OCI-M1 (cell line): ENCODE measurements around the gene SLC1A7.

ENCODE experiments used
- DNase-seq: peaks from one replicate; lab custom pipeline; 2025; lab: John Stamatoyannopoulos, UW

SLC1A7 gene

DNA sequence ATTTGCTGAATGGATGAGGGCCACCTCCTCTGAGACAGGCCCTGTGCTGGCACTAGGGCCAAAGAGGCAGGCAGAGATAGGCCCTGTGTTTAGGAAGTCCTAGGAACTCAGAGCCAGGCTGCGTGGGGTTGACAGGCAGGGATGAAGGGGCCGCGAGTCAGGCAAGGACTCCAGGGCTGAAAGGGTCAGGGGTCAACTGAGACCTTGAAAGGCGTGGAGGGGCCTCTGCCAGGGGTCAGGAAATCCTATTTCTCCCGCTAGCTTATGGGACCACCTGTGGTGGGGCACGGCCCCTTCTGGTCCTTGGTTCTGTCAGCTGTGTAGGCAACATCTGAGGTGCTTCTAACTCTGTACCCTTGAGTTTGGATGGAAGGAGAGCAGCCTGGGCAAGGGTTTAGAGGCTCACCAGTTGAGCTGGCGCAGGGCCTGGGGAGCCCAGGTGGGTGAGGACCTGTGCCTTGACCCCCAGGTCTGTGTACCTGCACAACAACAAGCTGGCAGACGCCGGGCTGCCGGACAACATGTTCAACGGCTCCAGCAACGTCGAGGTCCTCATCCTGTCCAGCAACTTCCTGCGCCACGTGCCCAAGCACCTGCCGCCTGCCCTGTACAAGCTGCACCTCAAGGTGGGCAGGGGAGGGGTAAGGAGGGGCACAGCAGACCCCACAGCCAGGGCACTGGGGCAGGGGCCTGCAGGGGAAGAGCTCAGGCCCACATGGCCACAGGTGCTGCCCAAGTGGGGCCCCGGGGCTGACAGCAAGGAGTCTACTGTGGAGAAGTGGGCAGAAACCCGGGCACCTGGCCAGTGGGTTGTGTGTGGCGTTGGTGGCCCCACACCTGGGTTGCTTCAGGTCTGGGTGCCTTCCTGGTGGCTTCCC is 65.5 kb downstream of the SLC1A7 start:
- DNase-seq, result no peak

DNA sequence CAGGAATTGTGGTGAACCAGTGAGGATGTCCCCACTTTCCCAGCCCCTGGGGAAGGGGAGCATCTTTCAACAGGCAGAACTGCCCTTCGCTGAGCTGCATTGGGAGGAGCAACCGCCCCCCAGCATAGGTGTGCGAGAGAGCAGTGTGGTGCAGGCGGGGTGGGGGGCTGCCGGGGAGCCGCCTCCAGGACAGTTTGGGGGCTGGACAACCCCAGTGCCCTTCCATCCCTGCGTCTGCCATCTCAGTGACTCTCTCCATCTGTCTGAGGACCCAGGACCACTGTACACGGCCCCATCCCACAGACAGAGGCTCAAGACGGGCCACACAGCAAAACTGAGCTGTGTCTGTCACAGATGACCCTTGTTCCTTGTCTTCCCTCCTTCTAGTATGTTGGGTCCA is 66.3 kb downstream of the SLC1A7 start:
- no peak for DNase-seq

DNA sequence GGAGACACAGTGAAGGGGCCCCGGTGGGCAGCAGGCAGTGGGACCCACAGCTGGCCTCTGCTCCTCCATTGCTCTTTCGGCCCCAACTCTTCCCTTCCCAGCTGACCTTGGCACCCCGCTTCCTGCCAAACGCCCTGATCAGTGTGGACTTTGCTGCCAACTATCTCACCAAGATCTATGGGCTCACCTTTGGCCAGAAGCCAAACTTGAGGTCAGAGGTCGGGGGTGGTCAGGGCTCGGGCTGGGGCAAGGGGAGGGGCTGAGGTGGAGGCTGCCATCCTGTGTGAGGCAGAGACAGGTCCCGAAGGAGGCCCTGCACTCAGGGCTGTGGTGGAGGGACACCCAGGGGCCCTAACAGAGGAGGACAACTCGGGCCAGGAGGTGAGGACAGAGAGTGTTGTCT is 66.7 kb downstream of the SLC1A7 start:
- DNase-seq, result no peak

DNA sequence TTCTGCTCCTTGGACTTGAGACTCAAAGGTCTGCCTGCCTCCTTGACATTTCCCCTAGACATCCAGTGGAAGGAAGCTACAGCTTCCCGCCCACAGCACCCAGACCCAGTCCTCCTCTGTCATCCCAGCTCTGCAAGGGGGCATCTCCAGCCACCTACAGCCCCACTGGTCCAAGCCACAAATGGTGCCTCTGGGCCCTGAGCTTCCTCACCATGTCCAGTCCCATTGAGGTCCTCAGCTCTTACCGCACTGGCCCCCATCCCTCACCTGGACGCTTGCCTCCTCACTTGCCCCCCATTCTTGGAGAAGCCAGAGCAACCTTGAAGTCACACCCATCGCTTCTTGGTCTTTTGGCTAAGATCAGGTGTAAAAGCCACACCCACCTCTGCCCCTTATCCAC is 67.2 kb downstream of the SLC1A7 start:
- DNase-seq, result no peak

DNA sequence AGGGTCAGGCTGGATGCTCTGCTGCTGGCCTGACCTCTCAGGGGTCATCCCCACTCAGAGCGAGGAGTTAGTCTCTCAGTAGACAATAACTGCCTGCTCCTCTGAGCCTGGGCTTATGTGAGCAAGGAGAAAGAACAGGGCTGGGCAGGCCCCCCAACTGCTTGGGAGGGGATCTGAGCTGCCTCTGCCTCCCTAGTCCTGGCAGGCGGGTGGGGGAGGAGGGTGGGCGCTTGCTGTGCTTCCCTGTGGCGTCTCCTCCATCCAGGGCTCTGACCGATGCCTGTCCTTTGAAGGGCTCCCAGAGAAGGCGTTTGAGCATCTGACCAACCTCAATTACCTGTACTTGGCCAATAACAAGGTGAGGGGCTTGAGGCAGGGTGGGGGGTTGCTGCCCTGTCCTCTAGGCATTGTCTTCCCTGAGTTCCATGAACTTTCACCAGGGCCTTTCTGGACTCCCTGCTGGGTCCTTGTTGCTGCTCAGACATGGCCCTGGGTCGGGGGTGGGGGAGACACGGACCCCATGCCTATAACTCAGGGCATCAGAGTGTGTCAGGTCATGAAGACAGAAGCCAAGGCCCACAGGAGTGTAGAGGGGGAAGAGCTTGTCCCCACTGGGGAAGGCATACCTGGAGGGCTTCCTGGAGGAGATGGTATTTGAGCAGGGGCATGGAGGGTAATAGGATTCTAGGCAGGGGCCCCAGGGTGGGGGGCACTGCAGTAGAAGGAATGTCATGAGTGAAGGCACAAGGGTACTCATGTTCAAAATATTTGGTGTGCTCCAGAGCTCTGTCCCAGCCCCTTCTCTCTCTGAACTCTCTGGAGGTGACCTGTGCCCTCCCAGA is 67.9 kb downstream of the SLC1A7 start:
- DNase-seq, result no peak

DNA sequence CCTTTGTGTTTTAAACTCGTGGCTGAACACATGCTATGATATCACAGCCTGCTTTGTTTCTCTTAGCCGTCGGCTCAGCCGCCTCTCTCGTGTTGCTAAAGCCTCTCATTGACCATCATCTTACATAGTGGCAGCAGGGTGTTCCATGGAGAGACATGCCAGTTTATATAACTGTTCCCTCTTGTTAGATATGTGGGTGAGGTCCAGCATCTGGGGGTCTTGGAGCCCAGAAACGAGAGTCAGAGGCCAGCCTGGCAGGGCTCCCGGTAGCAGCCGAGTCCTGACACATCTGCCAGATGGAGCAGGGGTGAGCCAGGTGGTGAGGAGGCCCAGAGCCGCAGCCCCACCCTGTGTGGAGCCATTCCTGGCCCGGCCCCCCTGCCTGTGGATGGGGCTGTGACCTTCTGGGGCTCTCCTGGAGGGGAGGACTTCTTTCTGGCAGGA is 68.5 kb downstream of the SLC1A7 start:
- DNase-seq, result no peak

DNA sequence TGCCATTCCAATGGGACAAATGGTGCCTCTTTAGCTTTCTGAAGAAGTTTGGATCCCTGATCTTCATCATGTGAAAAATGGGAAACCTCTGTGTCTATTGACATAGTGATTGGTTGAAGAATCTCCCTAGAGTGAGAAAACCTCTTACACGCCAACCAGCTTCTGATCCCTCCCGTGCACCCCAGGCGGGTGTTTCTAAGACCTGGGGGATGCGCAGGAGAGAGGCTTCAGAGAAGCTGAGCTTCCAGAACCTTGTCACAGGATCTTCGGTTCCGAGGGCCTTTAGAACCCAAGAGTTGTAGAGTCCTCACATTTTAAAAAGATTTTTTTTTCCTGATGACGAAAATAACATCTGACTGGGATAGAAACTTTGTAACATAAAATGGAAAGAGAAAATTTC is 69.2 kb downstream of the SLC1A7 start:
- DNase-seq, result no peak

DNA sequence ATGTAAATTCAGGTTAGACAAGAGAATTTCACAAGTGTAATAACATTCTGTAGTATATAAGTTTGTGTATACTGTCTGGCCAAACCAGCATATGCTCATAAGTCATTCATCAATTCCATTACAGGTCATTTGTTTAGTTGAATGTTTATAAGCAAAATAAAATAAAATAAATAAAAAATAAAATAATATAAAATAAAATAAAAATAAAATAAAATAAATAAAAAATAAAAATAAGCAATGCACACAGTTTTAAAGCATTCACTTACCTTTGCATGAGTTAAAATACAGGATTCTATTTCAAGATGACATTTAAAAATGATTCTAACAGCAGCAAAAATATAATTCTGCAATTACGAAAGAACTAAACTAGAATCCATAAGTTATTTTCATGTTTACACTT is 70.5 kb downstream of the SLC1A7 start:
- DNase-seq, result no peak

DNA sequence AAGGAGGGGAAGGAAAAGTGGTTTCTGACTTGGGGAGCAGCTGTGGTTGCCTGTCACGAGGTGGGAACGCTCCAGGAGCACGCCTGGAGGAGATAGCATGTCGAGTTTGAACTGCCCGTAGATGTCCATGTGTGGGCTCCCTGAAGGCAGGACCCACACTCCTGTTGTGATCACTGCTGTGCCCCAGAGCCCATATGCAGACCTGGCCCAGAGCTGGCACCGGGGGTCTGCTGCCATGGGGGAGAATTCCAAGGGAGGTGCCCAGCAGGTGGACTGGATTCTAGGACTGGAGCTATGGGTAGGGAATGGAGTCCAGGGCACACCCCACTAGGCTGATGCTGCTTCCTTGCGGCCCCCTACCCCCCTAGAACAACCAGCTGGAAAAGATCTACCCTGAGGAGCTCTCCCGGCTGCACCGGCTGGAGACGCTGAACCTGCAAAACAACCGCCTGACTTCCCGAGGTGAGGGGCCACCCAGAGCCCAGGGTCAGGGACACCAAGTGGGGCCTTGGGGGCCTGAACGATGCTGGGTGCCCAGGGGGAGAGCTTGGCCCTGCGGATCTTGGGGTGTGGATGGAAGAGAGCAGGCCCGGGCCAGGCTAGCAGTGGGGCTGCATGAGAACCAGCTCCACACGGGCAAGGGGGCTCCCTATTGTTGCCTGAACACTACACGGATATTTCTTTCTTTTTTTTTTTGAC is 71.1 kb downstream of the SLC1A7 start:
- no peak for DNase-seq

DNA sequence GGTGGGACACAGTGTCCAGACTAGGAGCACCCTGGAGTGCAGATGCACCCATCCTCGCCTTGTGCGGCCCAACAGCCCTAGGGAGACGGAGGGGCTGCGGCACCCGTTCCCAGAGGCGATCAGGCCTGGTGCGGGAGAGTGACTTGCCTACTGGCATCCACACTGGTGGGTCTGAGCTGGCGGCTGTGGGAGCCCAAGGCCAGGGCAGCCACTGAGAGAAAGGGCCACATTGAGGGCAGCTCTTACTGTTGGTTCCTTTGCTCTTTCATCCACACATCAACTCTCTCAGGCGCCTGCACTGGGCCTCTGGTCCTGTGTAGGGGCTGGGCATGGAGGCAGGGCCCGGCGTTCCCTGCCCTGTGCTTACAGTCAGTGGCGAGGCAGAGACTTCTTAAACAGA is 71.8 kb downstream of the SLC1A7 start:
- DNase-seq, result no peak

DNA sequence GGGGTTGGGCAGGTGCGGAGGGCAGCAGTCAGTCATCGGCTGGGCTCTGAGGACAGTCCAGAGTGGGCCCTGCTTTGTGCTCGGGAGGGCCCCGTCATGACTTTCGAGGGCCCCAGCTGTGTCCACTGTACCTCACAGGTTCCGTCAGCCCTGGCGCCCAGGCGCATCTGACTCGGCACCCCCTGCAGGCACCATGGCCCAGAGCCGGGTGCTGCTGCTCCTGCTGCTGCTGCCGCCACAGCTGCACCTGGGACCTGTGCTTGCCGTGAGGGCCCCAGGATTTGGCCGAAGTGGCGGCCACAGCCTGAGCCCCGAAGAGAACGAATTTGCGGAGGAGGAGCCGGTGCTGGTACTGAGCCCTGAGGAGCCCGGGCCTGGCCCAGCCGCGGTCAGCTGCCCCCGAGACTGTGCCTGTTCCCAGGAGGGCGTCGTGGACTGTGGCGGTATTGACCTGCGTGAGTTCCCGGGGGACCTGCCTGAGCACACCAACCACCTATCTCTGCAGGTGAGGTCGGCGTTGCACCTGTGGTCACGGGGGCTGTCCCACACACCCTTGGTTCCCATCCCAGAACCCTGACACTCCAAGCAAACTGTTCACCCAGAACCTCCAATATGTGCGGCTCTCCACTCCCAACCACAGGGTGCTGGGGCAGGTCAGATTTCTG is 72.6 kb downstream of the SLC1A7 start:
- no peak for DNase-seq

DNA sequence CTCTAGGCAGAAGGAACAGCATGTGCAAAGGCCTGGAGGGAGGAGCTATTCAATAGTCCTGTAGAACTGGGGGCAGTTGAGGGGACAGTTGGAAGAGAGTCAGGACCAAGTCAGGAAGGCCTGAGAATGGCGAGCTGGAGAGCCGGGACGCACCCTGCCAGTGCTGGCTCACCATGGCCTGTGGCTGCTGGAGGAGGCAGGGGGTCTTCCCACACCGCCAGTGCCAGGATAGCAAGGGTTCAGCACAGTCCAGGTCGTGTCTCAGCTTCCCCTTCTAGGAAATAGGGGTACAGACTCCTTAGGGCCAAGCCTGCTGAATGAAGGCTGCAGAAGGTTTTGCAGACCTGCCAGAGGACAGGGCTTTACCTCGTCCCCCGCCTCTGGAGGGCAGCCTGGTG is 73.2 kb downstream of the SLC1A7 start:
- DNase-seq, result no peak

DNA sequence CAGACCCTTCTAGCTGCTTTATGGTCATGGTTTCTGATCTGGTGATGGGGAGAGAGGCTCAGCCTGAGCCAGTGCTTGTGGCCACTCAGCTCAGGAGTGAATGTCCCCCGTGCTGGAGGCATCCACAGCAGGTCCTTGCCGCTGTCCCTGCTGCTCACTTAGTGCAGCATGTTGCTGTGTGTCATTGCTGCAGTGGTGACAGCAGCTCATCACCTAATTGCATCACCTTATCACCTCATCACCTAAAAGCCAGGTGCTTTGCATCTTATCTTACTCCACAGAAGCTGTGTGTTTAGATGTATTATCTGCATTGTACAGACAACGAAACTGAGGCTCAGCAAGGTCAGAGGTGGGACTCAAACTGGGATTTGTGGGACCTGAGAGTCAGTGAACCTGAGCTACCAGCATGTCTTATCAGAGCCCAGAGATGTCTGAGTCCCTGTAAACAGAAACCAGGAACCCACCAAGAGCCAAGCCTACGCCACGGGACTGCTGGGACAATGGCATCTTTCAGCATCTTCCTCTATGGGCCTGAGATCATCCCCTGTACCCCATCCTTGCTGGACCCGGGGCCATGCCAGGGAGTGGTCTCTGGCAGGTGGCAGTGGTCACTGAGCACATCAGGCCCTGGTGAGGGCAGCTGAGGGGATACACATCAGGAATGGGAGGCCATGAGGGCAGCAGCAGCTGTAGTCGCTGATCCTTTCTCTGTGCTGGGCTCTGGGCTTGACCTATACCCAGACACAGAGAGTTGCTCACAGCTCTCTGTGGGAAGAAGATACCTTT is 73.9 kb downstream of the SLC1A7 start:
- DNase-seq, result no peak

DNA sequence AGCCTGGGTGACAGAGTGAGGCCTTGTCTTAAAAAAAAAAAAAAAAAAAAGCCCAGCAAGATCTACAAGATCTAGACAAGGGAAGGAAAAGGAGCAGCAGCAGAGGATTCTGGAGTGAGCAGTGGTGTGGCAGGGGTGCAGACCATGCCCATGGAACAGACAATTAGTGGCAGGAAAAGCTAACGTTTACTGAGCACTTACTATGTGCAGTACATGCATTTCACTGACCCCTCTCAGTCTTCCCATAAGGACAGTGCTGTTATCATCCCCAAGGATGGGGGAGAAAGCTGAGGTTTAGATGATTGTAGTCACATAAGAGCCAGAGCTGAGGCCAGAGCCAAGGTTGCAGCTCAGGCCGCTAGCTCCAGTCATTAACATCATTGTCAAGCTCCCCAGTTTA is 74.6 kb downstream of the SLC1A7 start:
- DNase-seq, result no peak

DNA sequence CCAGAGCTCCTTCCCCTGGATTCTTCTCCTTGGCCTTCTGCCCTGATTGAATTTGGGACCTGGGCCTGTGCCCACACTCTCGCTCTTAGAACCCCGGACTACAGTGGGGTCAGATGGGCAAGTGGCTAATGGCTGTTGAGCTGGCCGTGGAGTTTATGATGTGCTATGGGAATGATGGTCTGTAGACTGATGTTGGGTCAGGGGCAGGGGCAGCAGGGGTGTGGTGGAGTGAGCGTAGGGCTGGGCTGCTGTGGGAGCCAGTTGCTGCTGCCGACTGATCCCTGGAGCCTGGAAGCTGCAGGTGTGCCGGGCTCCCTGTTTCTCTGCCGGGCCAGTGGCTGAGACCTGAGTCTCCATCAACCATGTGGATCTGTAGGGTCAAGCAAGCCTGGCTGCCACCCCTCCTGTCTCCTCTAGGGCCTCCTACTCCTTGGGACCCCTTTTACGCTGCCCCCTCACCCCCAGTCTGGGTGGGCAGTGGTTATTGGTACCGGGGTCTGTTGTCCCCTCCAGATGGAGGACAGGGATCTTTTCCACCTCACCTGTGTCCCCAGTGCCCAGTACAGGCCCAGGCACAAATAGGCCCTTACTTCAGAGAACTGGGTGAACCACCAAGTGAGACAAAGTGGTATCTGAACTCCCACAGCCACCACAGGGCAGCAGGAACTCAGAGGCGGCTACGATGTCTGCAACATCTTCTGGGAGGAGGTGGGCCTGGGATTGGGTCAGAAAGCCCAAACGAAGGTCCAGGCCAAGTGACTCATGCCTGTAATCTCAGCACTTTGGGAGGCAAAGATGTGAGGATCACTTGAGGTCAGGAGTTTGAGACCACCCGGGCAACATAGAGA is 75.3 kb downstream of the SLC1A7 start:
- no peak for DNase-seq

DNA sequence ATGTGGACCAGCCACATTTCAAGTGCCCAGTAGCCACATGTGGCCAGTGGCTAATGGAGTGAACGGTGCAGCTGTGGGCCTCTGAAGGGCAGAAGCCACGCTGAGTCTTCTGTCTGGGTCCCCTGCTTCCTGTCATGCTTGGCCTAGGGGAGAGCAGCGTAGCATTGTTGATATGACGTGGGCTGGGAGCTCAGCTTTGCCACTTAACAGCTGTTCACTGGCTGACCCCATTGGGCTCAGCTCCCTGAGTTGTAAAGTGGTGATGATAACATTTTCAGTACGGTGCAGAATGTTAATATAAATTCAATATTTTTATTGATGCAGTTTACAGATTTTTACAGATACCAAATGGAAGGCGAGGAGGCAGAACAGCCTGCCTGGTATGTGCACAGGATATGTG is 76.0 kb downstream of the SLC1A7 start:
- DNase-seq, result no peak

DNA sequence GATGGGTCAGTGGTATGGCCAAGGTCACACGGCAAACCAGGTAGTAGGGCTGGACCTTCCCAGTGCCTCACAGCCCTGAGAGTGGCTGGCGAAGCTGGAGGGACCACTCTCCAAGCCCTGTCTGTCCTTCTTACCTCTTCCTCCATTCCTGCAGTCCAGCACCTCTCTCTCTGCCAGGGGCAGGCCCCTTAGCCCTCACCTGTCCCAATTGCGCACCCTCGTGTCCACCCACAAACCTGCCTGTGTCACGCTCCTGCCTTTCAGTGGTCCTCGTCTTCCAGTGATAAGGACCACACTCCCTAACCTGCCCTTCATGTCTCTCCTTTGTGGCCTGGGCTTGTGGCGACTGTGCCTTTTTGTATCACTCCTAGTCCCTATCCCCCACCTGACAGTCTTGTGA is 77.0 kb downstream of the SLC1A7 start:
- no peak for DNase-seq

DNA sequence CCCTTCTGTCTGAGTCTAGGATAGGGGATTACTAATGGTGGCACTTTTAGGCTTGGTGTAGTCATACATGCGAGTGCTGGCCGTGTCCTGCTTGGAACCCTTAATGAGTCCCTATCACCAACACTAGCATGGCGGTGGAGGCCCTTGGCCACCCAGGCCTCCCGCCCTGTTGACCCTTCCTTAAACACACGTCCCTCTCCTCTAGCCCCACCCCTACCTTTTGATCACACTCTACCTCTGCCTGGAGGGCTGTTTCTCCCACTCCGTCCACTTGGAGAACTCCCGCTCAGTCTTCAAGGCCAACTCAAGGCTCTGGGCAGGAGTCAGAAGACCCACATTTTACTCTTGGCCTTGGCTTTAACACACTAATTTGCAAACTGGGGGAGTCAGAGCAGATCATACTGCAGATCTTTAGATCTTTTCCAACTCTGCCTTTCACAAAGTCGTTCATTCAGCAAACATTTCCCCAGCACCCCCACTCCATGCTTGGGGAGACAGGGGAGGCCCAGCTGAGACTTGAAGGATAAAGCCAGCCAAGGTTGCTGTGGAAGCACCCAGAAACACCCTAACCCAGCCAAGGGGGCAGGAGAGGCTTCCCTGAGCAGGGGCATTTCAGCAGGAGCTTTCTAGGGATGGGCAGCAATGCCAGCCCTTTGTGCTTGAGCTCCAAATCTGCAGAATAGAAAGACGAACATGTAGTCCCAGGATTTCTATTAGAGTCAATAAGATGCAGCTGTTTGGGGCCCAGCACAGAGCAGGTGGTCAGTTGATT is 78.5 kb downstream of the SLC1A7 start:
- DNase-seq, result no peak
